ENCODE results near the gene OR52L1.
A peak's percentile ranks its signal among the peaks of the same experiment; 100 is the strongest.
"Not testable (repeated sequence)": the region's sequence is repeated elsewhere in the genome, so short reads cannot be mapped to it uniquely, and the experiment has no call there.

Gene OR52L1

DNA sequence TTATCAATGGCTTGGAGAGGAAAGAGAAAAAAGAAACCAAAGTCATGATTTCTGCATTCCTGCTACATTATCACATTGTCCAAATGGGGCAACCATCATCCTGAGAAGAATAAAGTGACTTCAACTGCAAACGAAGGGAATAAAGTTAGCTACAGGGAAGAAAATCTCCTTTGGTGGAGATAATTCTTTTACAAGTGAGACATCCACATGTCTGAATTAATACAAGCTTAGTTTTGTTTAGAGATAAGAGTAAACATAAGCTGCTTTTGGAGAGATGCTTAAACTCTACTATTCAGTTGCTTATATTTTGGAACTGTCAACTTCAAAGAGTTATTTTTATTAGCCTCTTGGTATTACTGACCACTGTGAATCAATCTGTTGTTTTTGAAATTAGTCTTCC, at the start of gene OR52L1:
Gene OR52L1, minus strand, starts transcription at position 101 of the 400 bp plus-strand sequence. Its CDS starts 55 bp downstream, at position 46.
- no peak for DNase-seq (ENCODE audit: low read depth, low spot score)

GRCh38 chr11:6030708-6031405, 44.1 kb upstream of the OR52L1 start, which contains the start of gene OR56A1:
OR56A1 (minus strand) TSS chr11:6030758; CDS start chr11:6027692, 3,066 bp downstream.
- DNase-seq (ENCODE audit: low read depth, low spot score): no peak

DNA sequence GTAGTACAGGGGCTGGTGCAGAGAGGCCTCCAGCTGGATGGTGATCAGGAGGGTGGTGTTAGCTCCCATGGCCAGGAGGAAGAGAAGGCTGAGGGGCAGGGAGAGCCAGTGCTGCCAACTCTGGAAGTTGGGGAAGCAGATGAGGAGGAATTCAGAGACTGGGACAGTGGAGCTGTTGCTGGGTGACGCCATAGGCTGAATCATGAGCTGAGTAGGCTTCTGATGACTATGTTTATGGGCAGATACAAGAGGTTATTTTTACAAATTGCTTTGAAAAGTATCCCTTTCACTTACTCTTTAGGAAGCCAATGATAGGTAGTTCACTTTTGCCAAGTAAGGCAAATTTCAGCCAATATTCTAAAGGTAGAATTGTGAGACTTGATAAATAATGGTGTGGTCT, 40.7 kb upstream of the OR52L1 start:
- DNase-seq (ENCODE audit: low read depth, low spot score): no peak

DNA sequence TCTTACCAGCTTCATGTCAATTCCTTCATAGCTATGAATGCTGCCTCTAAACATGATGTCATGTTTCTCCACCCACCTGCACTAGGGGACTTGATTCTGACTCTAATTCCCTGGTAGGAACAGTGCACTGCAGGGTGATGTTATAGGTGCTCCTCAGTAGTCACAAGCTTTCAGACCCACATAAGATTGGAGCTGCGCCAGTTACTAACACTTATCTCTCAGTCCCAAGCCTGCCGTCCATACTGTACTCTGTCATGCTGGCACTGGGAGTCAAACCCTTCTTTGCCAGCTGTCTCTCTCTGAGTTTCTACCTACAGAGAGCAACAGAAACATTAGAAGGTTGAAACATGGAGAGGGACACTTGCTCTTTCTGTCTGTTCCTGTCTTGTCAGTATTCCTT, 38.3 kb upstream of the OR52L1 start:
- no peak for DNase-seq (ENCODE audit: low read depth, low spot score)

DNA sequence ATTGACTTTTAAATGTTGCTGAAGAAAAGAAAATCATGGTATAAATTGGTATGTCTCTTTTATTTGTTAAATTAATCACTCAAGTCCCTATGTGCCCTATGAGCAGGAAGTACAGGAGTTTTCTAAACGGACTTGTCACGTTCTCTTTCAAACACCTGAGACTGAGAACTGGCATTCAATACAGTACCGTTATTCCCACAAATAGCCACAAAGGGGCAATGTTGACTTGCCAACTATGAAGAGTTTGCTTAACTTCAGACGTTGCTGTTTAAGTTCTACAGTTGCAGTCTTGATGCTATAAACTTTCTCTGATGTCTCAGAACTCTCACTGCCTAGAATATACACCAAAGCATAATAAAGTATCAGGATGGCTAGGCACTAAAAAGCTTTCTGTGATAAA, 36.2 kb upstream of the OR52L1 start:
- DNase-seq (ENCODE audit: low read depth, low spot score): peak; percentile 37

DNA sequence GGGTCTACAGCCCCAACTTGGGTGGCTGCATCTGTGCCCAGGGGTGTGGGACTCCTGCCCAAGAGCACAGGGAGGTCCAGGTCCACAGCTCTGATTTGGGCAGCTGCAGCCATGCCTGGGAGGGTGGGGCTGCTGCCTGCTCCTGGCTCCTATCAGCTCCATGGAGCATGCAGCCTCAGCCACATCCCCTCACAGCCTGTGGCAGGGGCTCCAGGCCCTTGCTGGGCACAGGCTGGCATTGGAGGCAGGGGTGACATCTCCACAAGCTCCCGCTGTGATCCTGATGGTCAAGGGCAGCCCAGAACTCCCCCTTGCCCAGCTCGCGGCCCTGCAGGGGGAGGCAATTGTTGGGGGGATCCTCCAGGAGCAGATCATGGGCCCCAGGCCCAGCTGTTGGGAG, 26.3 kb upstream of the OR52L1 start:
- no peak for DNase-seq (ENCODE audit: low read depth, low spot score)

GRCh38 chr11:6012035-6012668, 25.4 kb upstream of the OR52L1 start:
- DNase-seq (ENCODE audit: low read depth, low spot score): no peak

DNA sequence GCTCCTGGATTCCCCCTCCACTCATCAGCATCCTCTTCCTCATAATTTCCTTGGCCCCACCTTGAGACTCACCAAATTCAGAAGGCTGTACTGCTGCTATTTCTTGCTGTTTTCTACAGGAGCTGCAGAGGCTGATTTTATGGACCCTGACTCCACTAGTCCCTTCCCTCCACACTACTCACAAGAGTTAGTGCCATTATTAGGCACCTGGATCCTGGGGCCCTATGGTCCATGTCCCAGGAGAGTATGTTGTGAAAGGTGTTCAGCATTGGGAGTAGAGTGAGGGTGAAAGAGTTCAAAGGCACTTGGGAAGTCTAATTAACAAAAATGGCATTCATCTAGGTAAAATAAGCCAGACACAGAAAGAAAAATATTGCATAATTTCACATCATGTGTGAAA, 20.1 kb upstream of the OR52L1 start, which contains the start of gene OR56A4:
Gene OR56A4, minus strand, starts transcription at position 101 of the 400 bp plus-strand sequence. CDS start 3,954 bp downstream, outside the sequence.
- DNase-seq (ENCODE audit: low read depth, low spot score): no peak

- no peak for DNase-seq (ENCODE audit: low read depth, low spot score)
Observed at GRCh38 chr11:6006395-6006794, 19.6 kb upstream of the OR52L1 start.

DNA sequence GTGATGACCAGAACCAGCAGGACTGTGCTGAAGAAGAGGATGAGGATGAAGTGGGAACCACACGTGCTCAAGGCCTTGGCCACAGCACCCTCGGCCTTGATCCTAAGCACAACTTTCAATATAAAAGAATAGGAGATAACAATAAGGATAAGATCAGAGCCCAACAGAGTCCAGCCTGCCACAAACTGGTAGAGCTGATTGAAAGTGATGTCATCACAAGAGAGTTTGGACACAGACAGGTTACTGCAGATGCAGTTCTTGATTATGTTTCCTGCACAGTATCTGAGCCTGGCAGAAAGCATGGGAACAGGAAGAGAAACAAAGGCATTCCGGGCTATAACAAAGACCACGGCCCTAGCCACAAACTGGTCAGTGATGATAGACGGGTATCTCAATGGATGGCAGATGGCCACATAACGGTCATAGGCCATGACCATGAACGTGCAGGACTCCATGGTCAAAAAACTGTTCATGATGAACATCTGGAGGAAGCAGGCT, 15.5 kb upstream of the OR52L1 start:
- DNase-seq (ENCODE audit: low read depth, low spot score): no peak

GRCh38 chr11:5994791-5995190, 8.0 kb upstream of the OR52L1 start:
- DNase-seq (ENCODE audit: low read depth, low spot score): no peak

DNA sequence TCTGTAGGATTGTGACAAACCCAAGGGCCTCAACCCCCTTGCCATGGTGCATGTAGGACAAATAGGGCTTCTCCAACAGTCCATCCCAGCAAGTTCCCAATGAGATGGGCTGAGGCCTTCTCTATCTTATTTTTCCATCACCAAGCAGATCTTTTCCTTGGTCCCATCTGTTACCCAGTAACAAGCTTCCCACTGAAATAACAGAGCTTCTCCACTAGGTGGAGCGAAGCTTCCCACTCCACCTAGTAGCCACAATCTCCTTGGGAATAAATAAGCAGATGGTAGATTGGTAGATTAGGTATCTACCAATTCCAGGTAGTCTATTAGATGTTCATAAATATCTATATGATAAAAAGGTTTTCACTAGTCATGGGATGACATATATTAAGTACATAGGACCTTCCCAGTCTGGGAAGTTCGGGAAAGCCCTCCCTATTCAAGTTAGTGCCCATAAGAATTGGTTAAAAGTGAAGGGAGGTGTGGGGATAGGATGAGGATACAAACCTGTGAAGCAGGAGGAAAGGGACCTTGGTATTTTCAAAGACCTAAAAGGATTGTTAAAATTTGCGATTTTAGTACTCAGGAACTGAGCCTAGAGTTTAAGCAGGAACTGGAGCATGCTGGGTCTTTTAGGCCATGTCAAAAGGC, 5.9 kb upstream of the OR52L1 start:
- DNase-seq (ENCODE audit: low read depth, low spot score): peak; percentile 16

DNA sequence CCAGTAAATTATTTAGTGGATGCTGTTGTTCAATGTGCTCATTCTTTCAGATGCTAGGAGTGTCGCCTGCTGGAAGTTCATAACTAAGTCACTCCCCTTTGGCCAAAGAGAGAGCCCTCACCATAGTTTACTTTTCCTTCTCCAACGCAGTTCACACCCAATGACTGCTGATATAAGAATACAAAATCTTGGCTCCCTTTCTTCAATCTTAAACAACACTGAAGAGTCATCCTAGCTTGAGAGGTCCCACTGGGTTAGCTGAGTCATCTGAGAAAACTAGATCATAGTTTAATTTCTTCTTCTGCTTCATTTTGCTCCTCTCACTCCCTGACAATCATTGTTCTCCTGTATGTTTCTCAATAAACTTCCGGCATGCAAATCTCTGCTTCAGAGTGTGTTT, 5.4 kb upstream of the OR52L1 start:
- no peak for DNase-seq (ENCODE audit: low read depth, low spot score)

GRCh38 chr11:5989203-5989602, 2.4 kb upstream of the OR52L1 start:
- no peak for DNase-seq (ENCODE audit: low read depth, low spot score)

- DNase-seq (ENCODE audit: low read depth, low spot score): no peak
Observed at GRCh38 chr11:5983443-5983842, 3.3 kb downstream of the OR52L1 start.

- DNase-seq (ENCODE audit: low read depth, low spot score): no peak
Observed at GRCh38 chr11:5973530-5973929, 13.3 kb downstream of the OR52L1 start.

DNA sequence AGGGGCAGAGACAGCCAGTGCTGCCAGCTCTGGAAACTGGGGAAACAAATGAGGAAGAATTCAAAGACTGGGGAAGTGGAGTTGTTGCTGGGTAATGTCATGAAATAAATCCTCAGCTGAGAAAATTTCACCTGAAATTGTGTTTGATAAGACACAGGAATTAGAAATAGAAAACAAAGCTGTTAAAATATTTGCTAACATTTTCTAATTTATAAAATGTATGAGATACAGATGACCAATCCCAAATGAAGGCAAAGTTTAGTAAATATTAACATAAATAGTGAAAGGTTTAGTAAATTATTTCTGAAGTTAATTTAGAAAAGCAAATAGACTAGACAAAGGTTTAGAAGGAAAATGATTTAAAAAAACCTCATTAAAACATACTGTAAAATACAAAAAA, 18.4 kb downstream of the OR52L1 start, which contains the start of gene OR56A5:
Gene OR56A5, minus strand, starts transcription at position 101 of the 400 bp plus-strand sequence. Its CDS starts 0 bp downstream, at position 101.
- no peak for DNase-seq (ENCODE audit: low read depth, low spot score)

- no peak for DNase-seq (ENCODE audit: low read depth, low spot score)
Observed at GRCh38 chr11:5967708-5968107, 19.1 kb downstream of the OR52L1 start.

GRCh38 chr11:5966958-5967357, 19.8 kb downstream of the OR52L1 start:
- no peak for DNase-seq (ENCODE audit: low read depth, low spot score)

DNA sequence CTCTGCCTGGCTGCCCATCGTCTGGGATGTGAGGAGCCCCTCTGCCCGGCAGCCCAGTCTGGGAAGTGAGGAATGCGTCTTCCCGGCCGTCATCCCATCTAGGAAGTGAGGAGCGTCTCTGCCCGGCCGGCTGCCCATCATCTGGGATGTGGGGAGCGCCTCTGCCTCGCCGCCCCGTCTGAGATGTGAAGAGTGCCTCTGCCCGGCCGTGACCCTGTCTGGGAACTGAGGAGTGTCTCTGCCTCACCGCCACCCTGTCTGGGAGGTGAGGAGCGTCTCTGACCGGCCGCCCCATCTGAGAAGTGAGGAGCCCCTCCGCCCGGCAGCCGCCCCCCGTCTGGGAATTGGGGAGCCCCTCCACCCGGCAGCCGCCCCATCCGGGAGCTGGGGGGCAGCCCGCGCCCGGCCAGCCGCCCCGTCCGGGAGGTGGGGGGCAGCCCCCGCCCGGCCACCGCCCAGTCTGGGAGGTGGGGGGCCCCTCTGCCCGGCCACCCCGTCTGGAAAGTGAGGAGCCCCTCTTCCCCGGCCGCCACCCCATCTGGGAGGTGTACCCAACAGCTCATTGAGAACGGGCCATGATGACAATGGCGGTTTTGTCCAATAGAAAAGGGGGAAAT, 26.0 kb downstream of the OR52L1 start:
- DNase-seq (ENCODE audit: low read depth, low spot score): not testable (repeated sequence)

DNA sequence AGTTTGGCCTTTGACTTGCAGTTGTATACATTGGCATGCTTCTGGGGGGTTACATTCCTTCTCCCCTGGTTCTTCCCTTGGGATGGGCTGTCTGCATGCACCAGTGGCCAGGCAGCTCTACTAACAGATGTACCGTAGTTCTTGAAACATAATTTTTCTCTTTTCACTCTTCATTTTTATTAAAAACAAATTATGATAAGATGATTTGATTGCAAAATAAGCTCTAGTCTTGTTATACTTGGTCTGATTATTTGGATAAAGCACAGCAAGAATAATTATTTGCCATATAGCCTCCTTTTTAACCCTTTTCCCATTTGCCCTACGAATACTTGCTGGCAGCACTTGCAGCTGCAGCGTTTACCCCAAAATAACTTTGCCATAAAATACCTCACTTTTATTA, 31.2 kb downstream of the OR52L1 start:
- DNase-seq (ENCODE audit: low read depth, low spot score): no peak

DNA sequence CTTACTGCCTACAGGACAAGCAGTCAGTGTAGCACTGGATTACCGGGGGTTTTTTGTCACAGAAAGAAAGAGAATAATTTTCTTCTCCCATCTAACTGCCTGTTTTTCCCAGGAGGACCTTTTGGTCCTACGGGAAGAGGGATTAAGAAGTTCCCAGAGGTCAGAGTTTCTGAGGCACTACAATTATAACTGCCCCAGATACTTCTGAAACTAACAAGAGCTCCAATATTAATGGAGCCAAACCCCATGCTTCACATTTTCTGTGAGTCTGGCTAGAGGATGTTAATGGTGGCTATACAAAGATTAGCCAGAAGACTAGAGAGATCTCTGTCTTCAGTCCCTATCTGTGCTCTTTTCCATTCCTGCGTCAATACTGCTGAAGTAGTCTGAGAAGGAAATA, 44.8 kb downstream of the OR52L1 start, which contains the start of gene OR56A3:
Gene OR56A3, plus strand, starts transcription at position 301 of the 400 bp plus-strand sequence. CDS start 5,096 bp downstream, outside the sequence.
- DNase-seq (ENCODE audit: low read depth, low spot score): no peak
